NAMALWA (cell line): Measurements from ENCODE around the gene GRHL1.
"Not testable (repeated sequence)": the region's sequence is repeated elsewhere in the genome, so short reads cannot be mapped to it uniquely, and the experiment has no call there.

Experiments used
- DNase-seq: peaks from one replicate; pipeline ENCODE4 v3.0.0-alpha.2; 2015; ENCODE audit warnings: low spot score

The GRHL1 gene

GRCh38 chr2:9951522-9952285 is at the start of gene GRHL1:
TSS of gene GRHL1 (plus strand) at chr2:9951693. CDS start at chr2:9951834, 141 bp downstream.
- peak; percentile 92 for DNase-seq

- no peak for DNase-seq
Observed at GRCh38 chr2:9905413-9905812, 46.1 kb upstream of the GRHL1 start.

- DNase-seq, result no peak
Observed at GRCh38 chr2:9907402-9907801, 44.1 kb upstream of the GRHL1 start.

- DNase-seq, result no peak
Observed at GRCh38 chr2:9908639-9909038, 42.9 kb upstream of the GRHL1 start.

- DNase-seq, result no peak
Observed at GRCh38 chr2:9909106-9909505, 42.4 kb upstream of the GRHL1 start.

GRCh38 chr2:9910699-9911098 is 40.8 kb upstream of the GRHL1 start:
- DNase-seq, result no peak

GRCh38 chr2:9912468-9912867 is 39.0 kb upstream of the GRHL1 start:
- DNase-seq, result no peak

- DNase-seq, result no peak
Observed at GRCh38 chr2:9914384-9915065, 37.0 kb upstream of the GRHL1 start.

- no peak for DNase-seq
Observed at GRCh38 chr2:9918275-9918674, 33.2 kb upstream of the GRHL1 start.

GRCh38 chr2:9919512-9919911 is 32.0 kb upstream of the GRHL1 start:
- no peak for DNase-seq

- DNase-seq, result not testable (repeated sequence)
Observed at GRCh38 chr2:9927020-9927419, 24.5 kb upstream of the GRHL1 start.

GRCh38 chr2:9937258-9937657 is 14.2 kb upstream of the GRHL1 start:
- DNase-seq, result no peak

- DNase-seq, result no peak
Observed at GRCh38 chr2:9937968-9938367, 13.5 kb upstream of the GRHL1 start.

GRCh38 chr2:9939587-9940485 is 11.7 kb upstream of the GRHL1 start:
- DNase-seq, result no peak

GRCh38 chr2:9941196-9941995 is 10.1 kb upstream of the GRHL1 start:
- DNase-seq, result no peak

- no peak for DNase-seq
Observed at GRCh38 chr2:9941996-9942390, 9.5 kb upstream of the GRHL1 start.

- no peak for DNase-seq
Observed at GRCh38 chr2:9944330-9944758, 7.1 kb upstream of the GRHL1 start.

GRCh38 chr2:9945596-9945995 is 5.9 kb upstream of the GRHL1 start:
- no peak for DNase-seq

GRCh38 chr2:9946076-9946475 is 5.4 kb upstream of the GRHL1 start:
- no peak for DNase-seq

GRCh38 chr2:9946818-9947217 is 4.7 kb upstream of the GRHL1 start:
- DNase-seq, result no peak

- DNase-seq, result no peak
Observed at GRCh38 chr2:9948721-9949120, 2.8 kb upstream of the GRHL1 start.
